NCI-H526 (cell line): ENCODE data around the gene KATNB1.

Experiments
- DNase-seq, 2 experiments: peaks; one replicate each; lab custom pipeline; 2025; lab: John Stamatoyannopoulos, UW

The KATNB1 gene

GRCh38 chr16:57756424-57757325, 21.1 kb downstream of the KATNB1 start:
- no peak for DNase-seq

DNA sequence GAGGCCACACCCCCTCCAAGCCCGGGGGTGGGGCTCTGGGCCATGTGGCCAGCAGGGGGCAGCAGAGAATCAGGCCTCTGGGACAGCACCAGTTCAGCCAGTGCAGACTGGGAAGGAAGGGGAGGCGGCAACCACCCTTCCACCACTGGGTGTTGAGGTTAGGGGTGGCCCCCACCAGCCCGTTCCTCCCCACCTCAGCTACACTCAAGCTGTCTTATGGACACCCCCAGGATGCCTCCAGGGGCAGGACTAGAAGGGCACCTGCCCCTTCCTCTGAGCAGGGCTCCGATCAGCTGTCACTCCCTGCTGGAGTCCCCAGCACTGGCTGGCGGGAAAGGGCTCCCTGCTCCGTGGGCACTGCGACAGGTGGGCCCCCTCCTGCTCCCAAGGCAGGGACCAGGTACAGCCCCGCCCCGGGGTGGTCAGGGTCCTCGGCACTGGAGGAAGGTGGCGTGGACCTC, 21.8 kb downstream of the KATNB1 start:
- peak in 1 of 2 experiments; percentile 57 for DNase-seq

GRCh38 chr16:57757883-57758282, 22.3 kb downstream of the KATNB1 start:
- no peak for DNase-seq

GRCh38 chr16:57758331-57759117, 23.0 kb downstream of the KATNB1 start:
- no peak for DNase-seq

DNA sequence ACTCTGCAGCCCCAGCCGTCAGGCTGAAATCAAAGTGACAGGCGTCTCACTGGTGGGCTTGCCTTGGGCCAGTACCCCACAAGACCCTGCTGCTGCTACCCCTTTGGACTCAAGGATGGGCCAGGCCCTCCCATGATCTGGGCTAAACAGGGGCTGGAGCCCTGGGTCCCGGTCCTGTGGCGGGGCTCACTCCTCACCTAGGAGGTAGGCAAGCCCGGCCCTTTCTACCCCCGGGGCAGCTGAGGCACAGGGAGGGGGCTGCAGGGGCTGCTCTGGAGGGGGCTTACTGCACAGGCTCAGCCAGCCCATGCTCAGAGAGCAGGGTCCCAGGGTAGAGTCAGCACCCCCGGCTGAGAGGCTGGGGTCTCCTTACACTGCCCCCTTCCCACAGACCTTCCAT, 23.6 kb downstream of the KATNB1 start:
- DNase-seq = no peak

- no peak for DNase-seq
Observed at GRCh38 chr16:57759541-57760356, 24.2 kb downstream of the KATNB1 start.

DNA sequence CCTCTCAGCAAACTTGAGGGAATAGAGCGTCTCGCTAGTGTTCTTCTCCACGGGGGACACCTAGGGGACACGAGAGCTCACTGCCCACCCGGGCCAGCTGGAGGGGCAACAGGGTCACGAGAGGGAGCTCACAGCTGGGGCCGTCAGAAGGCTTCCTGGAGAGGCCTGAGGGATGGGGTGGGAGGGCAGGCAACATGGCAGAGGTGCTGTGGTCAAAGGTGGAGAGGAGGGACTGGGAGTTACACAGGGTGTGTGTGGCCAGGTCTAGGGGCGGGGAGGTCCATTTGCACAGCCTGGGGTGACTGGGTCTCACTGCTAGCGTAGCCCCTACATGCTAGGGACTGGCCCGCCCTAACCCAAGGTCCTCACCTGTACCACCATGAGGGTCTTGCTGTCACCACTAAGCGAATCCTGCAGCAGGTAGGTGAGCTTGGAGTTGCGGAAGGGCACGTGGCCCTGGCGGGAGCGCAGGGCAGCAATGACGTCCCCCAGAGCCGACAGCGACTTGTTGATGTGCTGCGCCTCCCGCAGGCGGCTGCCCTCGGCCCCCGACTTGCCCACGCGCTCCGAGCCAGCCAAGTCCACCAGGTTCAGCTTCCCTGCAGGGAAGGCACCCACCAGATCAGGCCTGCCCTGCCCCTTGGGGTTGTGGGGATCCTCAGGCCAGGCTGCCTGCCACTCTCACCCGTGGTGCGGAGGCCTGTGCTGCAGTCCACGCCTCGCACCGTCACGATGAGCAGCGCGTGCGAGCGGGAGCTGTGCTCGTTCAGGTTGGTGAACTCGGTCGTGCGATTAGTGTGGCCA, 25.0 kb downstream of the KATNB1 start:
- DNase-seq = no peak

DNA sequence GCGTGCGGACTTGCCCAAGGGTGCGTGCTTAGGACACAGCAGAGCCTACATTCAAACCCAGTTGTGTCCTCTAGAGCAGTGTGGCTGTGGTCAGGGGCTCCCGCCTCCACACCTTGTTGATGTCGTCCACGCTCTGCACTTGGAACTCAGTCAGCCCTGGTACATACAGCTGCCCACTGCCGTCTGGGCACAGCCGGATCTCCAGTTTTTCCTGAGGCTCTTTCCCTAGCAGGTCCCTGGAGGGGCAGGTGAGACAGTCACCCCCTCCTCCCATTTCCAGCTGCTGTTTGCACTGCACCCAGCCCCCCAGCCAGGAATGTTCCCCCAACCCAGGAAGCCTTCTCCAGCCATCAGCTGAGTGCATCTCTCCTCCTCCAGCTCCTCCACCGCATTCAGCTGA, 25.7 kb downstream of the KATNB1 start:
- DNase-seq = no peak

DNA sequence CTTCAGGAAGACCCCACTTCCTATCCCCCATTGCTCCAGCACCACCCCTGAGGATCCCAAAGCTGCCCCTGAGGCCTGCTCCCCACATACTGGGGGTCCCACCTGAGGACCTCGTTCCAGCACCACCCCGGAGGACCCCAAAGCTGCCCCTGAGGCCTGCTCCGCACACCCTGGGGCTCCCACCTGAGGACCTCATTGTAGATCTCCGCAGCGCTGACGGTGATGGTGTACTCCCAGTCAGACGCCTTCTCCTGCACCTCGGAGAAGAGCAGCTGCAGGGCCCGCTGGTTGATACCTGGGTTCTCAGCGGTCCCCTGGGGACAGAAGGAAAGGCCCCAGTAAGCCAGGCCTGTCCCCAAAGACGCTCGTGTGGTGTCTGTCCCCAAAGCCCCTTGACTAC, 26.4 kb downstream of the KATNB1 start:
- DNase-seq = no peak

DNA sequence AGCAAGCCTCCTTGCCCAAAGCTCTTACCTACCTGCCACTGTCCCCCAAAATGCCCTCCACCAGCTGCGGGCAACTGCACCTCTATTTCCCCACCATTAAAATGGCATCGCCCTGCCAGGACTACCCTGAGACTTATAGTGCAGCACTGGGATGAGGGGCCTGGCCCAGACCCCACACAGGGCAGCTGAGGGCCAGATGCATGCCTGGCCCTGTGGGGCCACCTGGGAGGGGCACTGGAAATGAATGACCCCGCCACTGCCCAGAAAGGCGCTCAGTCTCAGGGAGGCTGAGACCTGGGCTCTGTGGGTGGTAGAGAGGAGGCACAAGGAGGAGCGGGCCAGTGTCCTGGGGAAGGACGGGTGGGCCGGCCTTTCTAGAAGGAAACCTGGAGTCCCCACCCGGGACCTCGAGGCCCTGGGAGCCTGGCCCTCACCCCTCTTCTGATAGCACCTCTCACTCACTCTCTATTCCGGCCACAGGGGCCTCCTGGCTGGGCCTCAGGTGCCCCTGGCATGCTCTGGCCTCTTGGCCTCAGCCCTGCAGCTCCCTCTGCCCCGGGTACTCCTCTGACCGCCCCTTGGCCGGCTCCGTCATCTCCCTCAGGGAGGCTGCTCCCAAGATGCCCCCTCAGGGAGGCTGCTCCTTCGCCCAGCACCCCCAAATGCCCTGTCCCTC, 26.9 kb downstream of the KATNB1 start:
- DNase-seq = no peak

GRCh38 chr16:57763285-57764005, 27.9 kb downstream of the KATNB1 start:
- no peak for DNase-seq

- DNase-seq = no peak
Observed at GRCh38 chr16:57764006-57764340, 28.4 kb downstream of the KATNB1 start.

DNA sequence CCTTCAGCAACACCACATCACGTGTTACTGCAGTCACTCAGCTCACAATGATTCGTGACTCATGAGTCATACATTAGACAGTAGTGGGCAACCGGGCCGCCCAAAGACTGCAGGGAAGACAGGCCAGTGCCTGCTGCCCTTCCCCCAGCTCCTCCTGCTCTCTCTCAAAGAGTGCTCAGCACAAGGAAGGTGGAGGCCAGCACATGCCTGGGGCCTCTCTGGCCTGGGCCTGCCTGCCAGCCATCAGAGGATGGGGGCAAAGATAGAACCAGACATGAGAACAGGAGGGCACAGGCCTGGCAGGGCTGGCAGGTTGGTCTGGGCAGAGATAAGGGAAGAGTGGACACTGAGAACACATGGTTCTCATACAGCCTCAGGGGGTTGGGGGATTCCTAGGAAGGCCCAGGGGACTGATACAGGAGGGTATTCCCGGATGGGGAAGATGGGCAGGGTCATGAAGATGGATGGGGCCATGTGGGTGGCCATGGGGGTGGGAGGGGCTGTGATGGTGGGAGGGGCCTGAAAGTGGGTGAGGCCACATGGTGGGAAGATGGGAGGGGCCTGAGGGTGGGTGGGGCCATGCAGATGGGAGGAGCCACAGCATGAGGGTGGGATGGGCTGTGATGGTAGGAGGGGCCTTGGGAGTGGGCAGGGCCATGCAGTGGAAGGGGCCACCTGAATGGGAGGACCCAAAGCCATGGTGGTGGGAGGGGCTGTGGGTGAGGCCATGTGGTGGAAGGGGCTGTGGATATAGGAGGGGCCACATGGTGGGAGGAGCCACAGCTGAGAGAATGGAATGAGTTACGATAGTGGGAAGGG, 29.0 kb downstream of the KATNB1 start:
- DNase-seq = peak in 1 of 2 experiments; percentile 22

GRCh38 chr16:57765160-57765728, 29.7 kb downstream of the KATNB1 start:
- DNase-seq = no peak

GRCh38 chr16:57766714-57767348, 31.3 kb downstream of the KATNB1 start:
- DNase-seq = no peak

DNA sequence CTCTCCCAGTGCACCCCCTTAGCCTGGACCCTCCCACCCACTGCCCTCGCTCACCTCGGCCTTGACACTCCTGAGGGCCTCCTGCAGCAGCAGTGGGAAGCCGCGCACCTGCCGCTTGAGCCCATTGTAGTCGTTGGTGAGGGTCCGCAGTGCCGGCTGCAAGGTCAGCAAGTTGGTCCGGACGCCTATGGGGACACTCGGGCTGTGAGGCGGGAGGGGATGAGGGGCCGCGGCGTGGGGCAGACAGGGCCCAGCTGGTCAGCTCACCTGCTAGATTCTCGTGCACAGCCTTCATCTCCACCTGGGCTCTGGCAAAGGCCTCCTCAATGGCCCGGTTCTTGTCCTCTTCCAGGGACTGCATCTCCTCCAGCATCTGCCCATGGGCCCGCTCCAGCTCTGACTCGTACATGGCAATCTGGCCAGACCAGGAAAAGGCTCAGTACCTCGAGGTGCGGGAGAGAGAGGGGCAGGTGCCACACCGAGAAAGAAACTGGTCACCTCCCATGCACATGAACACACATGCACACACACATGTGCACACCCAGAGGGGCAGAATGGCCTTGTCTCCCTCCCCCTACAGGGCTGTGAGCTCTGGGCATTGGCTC, 34.1 kb downstream of the KATNB1 start:
- DNase-seq = no peak

- no peak for DNase-seq
Observed at GRCh38 chr16:57770361-57770760, 34.8 kb downstream of the KATNB1 start.
